ENCODE data around the gene NAV3.

- TF ChIP-seq CTCF (IDR thresholded peaks at IDR 0.05) (no peak), POLR2AphosphoS5 (IDR thresholded peaks at IDR 0.05; ENCODE audit: insufficient read depth in 1 of 2, low read depth in 1 of 2) (no peak)
These were observed 17.2 kb downstream of the NAV3 start for GRCh38 chr12:77847680-77848431.
